CD4-positive, alpha-beta T cell treated with Interferon gamma for 1 hour (primary cell): Measurements from ENCODE around the gene MCF2L2.
"Not testable (repeated sequence)": the region's sequence is repeated elsewhere in the genome, so short reads cannot be mapped to it uniquely, and the experiment has no call there.

Experiments used
- DNase-seq: peaks from one replicate; pipeline ENCODE4 v3.0.0-alpha.2; 2020

MCF2L2 gene

GRCh38 chr3:183428447-183429211 lies at the start of gene MCF2L2:
TSS of gene MCF2L2 (minus strand) at chr3:183428619. CDS start at chr3:183427977, 642 bp downstream.
- DNase-seq = peak; percentile 61

DNA sequence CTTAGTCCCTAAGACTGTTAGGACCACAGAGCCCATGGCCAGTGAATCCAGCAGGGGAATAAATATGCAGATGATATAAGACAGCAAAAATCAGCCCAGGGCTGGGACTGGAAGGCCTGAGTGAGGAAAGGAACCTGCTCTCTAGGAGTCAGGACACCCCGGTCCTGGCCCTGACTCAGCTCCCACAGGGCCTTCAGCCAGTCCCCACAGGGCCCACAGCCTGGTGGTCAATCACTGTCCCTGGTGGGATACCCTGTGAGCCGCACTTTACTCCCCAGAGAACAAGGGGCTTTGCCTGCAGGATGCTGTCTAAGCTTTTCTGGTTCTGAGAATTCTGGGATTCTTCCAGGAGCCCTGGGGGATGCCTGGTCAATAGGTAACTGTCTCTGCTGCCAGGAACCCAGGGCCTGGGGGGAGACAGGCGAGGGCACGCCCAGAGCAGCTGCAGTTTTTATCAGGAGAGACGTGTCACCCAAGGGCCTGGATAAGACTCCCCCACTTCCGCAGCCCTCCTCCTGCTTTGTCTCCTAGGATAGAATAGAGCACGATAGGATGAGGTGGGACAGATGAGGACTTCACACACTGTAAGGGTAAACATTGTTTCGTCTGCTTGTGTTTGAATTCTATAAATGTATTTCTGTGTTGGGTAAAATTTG lies 49.5 kb upstream of the MCF2L2 start:
- DNase-seq = no peak

DNA sequence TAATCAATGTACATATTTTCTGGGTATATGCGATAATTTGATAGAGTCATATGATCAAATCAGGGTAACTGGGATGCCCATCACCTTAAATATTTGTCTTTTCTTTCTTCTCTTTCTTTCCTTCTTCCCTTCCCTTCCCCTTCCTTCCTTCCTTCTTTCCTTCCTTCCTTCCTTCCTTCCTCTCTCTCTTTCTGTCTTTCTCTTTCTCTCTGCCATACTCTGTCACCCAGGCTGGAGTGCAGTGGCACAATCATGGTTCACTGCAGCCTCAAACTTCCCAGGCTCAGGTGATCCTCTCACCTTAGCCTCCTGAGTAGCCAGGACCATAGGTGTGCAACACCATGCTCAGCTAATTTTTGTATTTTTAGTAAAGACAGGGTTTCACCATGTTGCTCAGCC lies 47.3 kb upstream of the MCF2L2 start:
- not testable (repeated sequence) for DNase-seq

- DNase-seq = no peak
Measured at GRCh38 chr3:183475016-183475763, 46.8 kb upstream of the MCF2L2 start.

DNA sequence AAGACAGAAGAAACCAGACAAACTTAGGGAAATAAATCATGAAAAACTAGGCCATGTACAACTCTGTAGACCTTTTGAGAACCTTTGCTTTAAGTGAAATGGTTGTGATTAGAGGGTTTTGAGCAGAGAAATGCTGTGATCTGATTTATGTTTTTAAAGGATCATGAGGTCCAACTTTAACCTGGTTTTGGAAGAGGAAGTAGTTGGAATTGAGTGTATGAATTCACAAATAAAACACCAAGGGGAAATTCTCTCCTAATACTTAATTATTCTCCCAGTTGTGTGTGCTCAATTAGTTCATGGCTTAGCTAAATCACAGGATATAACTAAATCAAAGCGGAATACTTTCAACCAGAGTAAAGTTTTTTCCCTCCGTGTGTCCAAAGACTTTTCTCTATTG lies 45.5 kb upstream of the MCF2L2 start:
- no peak for DNase-seq

- no peak for DNase-seq
Measured at GRCh38 chr3:183472155-183472554, 43.7 kb upstream of the MCF2L2 start.

- DNase-seq = no peak
Measured at GRCh38 chr3:183468424-183468823, 40.0 kb upstream of the MCF2L2 start.

DNA sequence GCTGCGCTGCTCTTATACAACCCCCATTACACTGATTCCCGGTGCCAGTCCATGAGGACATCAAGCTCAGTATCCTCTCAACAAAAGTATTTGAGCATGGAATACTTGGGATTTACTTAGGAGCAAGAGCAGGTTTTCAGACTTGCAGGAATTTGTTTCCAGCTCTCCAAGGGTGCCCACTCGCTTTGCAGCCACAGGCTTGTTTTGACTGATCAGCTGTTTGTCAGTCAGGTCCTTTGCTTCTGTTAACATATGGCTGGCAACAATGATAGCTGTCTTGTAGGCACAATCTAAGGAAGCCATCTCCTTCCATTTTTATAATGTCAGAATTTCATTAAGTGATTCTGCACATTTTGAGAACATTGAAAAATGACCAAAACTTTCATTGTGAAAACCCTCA lies 38.2 kb upstream of the MCF2L2 start:
- DNase-seq = no peak

DNA sequence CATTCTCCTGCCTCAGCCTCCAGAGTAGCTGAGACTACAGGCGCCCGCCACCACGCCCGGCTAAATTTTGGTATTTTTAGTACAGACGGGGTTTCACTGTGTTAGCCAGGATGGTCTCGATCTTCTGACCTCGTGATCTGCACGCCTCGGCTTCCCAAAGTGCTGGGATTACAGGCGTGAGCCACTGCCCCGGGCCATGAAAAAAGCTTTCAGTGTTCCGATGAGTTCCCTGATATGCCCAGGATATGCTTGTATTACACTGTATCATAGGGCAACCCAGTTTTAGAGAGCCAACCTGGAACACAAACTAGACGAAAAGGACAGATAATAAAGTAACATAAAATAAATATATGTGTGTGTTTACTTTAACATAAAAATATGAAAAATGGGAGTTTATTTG lies 37.3 kb upstream of the MCF2L2 start:
- not testable (repeated sequence) for DNase-seq

DNA sequence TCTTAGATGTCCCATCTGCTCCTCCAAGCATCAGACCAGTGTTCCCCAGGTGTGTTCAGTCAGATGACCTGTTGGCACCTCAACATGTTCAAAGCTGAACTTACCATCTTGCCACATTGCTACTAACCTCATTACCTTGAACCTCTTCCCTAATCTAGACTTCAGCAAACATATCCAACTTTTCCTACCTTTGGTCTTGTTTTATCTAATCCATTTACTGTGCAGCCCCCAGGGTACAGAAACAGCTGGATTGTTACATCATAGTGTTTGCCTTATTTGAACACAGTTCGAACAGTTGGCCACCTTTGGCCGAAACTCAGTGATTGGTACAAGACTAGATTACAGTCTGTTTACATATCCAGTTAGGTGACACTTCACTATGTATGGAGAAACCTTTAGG lies 36.1 kb upstream of the MCF2L2 start:
- DNase-seq = no peak

DNA sequence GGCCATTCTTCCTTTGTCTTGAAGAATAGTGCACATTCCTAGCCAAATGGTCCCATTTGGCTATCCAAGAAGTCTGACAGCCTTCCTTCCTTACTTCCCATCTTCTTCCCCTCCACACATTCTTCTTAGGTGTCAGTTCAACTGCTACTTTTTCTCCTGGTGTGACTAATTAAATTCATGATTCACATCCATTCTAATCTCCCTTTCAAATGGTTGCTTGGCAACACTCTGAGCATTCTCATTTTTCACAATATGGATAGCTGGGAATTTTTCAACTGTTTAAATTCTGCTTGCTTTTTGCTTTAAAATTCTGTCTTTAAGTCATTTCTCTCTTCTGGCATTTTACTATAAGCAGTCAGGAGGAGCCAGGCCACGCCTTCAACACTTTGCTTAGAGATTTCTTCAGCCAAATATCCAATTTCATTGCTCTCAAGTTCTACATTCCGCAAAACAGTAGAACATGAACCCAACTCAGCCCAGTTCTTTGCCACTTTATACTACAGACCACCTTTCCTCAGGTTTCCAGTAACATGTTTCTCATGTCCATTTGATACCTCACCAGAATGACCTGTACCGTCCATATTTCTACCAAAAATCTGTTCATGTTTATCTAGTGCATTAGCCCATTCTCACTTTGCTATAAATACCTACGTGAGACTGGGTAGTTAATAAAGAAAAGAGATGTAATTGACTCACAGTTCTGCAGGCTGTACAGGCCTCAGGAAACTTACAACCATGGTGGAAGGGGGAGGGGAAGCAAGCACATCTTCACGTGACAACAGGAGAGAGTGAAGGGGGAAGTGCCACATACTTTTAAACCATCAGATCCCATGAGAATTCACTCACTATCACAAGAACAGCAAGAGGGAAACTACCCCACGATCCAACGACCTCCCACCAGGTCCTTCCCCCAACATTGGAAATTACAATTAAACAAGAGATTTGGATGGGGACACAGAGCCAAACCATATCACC lies 31.9 kb upstream of the MCF2L2 start:
- DNase-seq = no peak

DNA sequence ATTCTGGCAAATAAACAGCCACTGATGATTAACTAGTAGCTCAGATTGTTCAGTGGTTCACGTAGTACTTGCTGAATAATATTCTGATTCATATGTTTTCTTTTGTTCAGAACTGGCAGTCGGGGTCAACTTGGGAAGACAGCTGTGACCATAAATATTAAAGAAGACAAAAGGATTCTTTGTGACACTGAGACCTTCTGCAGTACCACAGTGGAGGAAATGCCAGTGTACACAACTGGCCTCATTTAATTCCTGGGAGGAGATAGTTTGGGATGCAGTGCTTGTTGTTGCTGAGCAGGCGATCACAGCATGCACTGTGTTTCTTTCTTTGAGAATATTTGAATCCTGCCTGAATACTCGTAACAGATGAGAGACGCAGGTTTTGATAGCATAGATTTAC lies 26.7 kb upstream of the MCF2L2 start:
- no peak for DNase-seq

DNA sequence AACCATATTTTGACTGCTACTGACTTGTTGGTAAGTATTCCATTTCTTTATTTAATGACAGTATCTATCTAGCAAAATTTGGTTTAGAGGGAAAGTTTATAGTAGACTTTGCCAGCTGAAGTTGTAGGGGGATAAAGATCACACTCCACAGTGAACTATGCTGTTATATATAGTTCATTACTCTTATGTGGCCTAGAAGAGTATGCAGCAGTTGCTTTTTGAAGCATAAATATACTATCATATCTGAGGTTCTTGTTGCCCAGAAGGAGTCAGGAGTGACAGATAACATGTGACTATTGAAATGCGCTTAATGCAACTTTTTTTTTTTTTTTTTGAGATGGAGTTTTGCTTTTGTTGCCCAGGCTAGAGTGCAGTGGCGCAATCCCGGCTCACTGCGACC lies 25.6 kb upstream of the MCF2L2 start:
- DNase-seq = no peak

- DNase-seq = no peak
Measured at GRCh38 chr3:183449791-183450190, 21.4 kb upstream of the MCF2L2 start.

GRCh38 chr3:183449391-183449790 lies 21.0 kb upstream of the MCF2L2 start:
- no peak for DNase-seq

DNA sequence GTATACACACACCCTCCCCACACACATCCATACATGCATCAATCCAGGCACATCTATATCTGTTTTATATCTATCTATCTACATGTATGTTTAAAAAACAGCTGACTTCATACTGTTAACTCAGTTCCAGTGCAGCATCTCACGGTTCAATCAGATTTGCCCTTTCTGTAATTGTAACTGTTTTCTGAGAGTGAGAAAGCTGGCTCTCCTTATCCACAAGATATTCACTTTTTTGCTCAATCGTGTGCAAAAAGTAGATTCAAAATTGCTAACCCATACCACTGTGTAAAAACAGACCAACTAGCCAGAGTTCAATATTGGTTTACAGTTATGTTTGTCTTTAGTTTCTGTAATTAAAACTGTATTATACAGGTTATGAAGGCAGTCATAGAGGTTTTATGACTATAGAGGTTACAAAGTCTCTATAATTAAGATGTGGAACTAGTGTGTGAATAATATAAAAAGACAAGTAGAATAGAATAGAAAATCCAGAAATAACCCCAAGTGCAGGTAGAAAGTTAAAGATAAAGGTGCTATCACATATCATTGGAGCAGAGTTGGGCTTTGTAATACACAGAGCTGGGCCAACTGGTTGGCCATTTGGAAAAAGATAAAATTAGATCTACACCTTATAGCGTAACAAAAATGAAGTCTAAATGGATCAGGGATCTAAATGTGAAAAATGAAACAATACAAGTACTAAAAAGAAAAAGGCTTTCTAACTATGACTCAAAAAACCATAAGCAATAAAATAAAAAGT lies 20.1 kb upstream of the MCF2L2 start:
- no peak for DNase-seq

GRCh38 chr3:183447206-183448001 lies 19.0 kb upstream of the MCF2L2 start:
- DNase-seq = peak; percentile 68

DNA sequence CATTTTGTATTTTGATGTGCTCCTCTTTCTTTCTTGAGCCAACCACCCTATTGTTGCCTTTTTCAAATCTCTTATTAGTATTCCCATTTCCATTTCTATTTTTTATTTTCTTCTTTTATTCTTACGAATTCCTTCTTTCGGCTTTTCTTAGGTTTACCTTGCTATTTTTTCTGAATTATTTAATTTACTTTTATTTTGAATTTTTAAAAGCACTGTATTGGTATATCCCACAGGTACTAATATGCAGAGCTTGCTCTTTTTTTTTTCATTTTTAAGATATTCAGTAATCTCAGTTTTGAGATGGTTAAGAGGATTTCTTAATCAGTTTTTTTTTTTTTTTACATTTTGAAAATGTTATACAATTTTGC lies 18.4 kb upstream of the MCF2L2 start:
- DNase-seq = no peak

DNA sequence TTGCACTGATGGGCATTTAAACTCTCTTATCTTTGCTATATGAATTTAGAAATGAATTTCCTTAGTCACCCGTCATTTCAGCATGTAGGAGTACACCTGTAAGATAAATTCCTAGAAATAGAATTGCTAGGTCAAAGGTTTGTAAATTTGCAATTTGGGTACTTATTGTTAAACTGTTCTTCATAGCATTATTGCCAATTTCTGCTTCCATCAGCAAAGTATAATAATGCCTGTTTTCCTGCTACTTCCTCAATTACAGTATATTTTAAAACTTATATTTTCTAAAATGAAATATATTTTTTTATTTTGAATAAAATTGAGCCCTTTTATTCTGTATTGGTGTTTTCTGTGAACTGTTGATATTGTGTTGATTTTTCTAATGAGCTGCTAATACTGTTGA lies 16.3 kb upstream of the MCF2L2 start:
- no peak for DNase-seq

DNA sequence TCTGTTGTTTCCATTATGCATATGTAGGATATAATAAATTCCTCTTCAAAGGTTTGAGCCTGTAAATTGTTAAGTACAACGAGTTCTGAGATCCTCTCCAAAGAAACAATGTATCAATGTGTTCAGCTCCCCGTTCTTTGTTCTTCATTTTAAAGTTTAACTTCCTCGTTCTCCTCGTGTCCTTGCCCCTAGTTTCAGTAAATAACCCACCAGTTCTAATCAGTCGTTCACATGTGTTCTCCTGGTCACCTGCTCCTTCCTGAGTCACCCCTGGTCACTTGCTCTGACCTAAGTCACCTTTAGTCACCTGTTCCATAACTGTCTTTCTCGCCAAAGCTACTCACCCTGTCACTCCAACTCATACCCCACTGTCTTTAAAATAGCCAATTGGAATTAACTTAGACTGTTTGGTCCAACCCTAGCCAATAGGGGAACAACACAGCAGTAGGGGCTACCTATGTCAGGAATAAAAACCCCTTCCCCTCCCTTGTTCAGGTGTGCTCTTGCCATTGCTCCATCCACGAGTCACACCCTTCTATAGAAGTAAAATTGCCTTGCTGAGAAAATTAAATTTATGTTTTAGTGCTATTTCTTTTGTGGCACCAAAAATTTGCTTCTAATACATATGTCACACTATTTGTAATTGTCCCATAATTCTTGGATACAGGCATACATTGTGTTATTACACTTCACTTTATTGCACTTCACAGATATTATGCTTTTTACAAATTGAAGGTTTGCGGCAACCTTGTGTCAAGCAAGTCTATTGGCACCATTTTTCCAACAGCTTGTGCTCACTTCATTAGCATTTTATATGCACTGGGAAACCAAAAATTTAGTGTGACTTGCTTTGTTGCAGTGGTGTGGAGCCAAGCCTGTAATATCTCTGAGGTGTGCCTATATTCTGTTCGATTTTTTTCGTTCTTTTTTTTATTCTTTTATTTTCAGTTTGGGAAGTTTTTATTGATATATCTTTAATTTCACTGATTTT lies 15.3 kb upstream of the MCF2L2 start:
- DNase-seq = no peak
